GM19455 (cell line): ENCODE results near the gene SRSF10.
A peak's percentile ranks its signal among the peaks of the same experiment; 100 is the strongest.
"Not testable (repeated sequence)": the region's sequence is repeated elsewhere in the genome, so short reads cannot be mapped to it uniquely, and the experiment has no call there.

Experiments used
- ATAC-seq: cut with Tn5 transposase; IDR thresholded peaks from one replicate; pipeline ENCODE4 v1.9.1; 2021; ENCODE audit not compliant: unreplicated experiment

Gene SRSF10

GRCh38 chr1:23959461-23960290 is 20.5 kb downstream of the SRSF10 start, which contains the start of gene PNRC2:
Gene PNRC2, plus strand, starts transcription at chr1:23959828. Its CDS starts 1,630 bp downstream, at chr1:23961458.
- peak; percentile 72 for ATAC-seq

DNA sequence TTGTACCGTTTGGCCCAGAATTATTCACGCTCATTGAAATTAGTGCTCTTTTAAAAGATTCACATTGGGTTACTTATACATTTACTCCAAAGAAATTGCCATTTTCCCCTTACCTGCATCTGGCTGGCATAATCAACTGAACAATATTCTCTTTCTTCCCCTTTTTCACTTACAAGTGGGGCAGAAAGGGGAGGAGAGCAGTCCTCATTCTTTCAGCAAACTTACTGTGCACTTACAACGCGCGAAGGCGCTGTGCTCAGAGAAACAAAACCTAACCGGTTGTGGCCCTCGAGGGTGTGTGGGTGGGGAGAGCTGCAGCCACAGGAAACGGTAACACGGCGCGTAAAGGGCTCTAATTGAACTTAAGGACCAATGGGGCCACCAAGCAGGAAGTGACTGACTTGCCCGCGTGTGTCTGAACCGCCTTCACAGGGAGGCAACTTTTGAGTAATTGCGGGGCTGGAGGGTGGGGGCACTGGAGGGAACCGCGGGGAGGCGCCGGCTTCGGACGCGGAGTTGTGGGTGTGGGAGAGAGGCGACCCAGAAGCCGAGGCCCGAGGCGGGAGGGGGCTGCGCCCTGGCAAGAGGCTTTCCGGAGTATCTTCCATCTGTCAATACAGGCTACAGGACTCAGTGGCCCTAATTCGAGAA is 21.2 kb downstream of the SRSF10 start:
- peak; percentile 64 for ATAC-seq

DNA sequence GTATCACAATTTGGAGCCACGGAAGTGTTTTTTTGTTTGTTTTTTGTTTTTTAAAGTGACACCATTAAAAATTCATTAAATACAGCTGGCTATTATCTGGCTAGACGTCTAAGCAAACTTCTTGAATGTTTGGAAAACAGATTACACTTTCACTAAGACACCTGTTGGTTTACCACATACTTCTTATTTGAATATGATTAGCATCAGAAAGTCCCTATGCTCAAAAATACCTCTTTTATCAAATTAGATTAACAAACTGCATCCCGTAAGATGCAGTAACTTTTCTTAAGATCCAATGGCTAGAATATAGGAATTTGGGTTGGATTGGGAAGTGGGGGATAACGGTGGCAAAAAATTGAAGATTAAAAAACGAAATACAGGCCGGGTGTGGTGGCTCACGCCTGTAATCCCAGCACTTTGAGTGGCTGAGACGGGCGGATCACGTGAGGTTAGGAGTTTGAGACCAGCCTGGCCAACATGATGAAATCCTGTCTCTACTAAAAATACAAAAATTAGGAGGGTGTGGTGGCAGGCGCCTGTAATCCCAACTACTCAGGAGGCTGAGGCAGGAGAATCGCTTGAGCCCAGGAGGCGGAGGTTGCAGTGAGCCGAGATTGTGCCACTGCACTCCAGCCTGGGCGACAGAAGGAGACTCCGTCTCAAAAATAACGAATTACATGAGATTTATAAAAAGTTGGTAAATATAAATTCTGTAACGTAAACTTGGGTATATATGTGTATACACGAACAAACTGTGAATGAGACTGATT is 21.9 kb downstream of the SRSF10 start:
- not testable (repeated sequence) for ATAC-seq

DNA sequence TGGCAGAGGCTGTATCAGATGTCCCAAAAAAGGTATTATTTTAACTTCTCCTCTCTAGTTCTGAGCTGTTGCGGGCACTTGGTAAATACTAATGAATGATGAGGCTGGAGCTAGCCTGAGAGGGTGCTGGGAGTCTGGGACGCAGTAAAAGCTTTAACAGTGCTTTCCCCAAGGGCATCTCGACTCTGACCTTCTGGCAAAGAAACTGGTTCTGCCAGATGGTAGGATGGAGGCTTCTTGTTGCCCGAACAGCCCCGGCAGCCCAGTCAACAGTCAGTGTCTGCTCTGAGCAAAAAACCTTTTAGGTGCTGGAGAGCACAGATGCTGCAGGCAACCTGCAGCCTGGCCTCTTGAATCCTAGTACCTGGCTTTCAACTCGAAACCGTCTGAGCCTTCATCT is 23.0 kb downstream of the SRSF10 start:
- no peak for ATAC-seq

- no peak for ATAC-seq
Measured at GRCh38 chr1:23953020-23953419, 27.1 kb downstream of the SRSF10 start.

DNA sequence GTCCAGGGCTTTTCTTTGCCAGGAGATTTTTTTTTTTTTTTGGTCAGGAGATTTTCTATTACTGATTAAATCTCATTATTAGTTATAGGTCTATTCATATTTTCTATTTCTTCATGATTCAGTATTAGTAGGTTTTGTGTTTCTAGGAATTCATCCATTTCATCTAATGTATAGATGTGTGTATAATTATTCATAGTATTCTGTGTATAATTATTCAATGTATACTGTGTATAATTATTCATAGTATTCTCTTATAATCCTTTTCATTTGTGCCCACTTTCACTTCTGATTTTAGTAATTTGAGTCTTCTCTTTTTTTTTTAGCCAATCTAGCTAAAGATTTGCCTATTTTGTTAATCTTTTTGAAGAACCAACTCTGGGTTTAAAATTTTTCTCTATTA is 32.8 kb downstream of the SRSF10 start:
- no peak for ATAC-seq

- ATAC-seq: no peak
Measured at GRCh38 chr1:23936481-23937176, 43.5 kb downstream of the SRSF10 start.

GRCh38 chr1:23931491-23931880 is 48.6 kb downstream of the SRSF10 start:
- ATAC-seq: no peak

GRCh38 chr1:23930861-23931490 is 49.2 kb downstream of the SRSF10 start:
- ATAC-seq: no peak

- no peak for ATAC-seq
Measured at GRCh38 chr1:23930270-23930669, 49.9 kb downstream of the SRSF10 start.

- no peak for ATAC-seq
Measured at GRCh38 chr1:23928789-23929188, 51.3 kb downstream of the SRSF10 start.

DNA sequence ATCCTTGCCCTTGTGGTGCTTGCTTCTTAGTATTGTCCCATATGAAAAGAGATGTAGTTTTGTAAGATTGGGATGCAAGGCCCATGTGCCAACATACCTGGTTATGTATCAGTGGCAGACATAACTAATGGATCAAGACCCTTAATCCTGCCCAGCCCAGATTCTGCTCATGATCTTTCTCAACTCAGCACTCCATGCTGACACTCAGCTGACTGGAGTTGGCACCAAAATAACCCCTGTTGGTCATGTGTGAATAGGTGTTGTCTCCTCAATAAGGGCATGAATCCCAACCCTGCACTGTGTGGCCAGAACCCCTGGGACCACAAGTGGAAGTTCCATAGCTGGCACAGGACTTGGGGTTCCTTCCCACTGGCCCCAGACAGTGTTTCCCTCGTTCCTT is 53.0 kb downstream of the SRSF10 start:
- no peak for ATAC-seq

DNA sequence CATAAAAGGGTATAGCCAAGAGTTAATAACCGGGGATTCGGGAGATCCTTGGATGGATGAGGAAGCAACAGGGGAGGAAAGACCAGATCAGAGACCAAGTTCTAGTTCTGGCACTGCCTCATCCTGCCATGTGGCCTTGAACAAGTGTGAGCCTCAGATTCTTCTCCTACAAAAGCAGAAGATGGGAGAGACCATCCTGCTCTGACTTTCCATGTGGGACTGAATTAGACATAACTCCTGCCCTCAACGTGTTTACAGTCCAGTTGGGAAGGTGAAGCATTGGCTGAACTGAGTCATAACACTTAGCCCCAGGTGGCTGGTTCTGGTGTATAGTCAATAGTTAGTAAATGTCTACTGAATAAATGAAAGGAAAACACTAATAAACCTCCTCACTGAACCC is 54.8 kb downstream of the SRSF10 start:
- no peak for ATAC-seq

DNA sequence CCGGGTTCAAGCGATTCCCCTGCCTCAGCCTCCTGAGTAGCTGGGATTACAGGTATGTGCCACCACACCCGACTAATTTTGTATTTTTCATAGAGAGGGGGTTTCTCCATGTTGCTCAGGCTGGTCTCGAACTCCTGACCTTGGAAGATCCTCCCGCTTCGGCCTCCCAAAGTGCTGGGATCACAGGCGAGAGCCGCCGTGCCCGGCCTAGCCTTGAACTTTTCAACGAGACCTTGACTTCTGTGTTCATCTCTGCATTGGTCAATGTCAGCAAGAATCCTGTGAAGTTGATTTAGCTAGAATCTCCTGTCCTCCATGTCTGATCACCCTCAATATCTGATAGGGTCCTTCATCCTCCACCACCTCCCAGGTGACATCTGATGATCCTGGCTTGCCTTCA is 55.5 kb downstream of the SRSF10 start:
- no peak for ATAC-seq

DNA sequence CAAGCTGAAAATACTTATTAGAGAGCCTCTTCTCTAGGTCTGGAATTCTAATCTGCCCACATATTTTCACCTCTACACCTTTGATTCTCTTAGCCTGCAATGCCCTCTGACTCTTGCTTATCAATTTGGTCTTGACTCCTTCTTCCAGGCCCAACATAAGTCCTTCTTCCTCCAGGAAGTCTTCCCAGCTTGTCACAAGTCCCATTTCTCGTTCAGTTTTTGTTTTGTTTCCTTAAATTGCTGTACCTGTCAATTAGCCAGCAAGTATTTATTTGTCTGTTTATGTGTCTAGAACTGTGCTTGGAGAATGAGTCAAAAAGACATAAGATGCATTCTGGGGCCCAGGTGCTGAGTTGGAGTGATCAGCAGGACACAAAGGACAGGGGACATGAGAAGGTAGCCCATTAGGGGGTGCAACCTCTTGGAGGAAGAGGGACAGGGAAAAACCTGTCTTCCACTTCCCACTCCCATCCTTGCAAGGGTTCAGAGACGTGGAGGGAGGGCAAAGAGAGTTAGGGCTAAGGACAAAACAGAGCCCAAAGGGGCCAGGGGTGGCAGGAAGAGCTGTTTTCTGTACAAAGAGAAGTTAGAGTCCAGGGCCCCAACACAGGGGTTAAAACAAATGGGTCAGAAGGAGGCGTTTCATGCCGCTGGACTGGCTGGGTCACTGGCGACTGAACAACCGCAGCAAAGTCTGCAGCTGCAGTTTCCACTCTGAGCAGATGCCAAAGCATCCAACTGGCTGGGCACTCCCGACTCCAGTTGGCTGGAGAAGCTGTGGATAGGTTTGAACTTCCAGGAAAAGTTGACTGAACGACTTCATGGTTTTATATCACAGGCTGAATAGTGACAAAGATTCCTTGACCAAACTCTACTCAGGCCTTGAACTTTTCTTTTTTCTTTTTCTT is 56.3 kb downstream of the SRSF10 start:
- no peak for ATAC-seq

DNA sequence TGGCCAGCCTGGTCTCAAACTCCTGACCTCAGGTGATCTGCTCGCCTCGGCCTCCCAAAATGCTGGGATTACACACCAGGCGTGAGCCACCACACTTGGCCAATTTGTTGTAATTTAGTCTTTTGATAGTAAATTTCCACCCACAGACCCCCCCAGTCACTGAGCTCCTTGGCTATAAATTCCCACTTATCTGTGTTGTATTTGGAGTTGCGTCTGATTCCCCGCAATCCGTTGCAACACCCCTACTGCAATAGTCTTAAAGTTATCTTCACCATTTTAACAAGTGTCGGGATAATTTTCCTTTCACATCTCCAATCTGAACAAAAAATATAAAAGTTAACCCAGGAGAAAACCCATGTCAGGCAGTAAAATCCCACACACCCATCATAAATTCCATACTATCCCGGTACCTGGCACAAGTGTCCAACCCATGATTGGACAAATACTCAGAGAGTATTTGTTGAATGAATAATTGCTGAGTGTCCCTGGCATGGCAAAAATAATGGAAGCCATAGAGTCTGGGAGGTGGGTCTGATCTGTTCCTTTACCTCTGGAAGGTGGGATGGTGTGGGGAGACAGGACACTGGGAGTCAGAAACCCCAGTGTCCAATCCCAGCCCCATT is 57.7 kb downstream of the SRSF10 start:
- ATAC-seq: no peak

DNA sequence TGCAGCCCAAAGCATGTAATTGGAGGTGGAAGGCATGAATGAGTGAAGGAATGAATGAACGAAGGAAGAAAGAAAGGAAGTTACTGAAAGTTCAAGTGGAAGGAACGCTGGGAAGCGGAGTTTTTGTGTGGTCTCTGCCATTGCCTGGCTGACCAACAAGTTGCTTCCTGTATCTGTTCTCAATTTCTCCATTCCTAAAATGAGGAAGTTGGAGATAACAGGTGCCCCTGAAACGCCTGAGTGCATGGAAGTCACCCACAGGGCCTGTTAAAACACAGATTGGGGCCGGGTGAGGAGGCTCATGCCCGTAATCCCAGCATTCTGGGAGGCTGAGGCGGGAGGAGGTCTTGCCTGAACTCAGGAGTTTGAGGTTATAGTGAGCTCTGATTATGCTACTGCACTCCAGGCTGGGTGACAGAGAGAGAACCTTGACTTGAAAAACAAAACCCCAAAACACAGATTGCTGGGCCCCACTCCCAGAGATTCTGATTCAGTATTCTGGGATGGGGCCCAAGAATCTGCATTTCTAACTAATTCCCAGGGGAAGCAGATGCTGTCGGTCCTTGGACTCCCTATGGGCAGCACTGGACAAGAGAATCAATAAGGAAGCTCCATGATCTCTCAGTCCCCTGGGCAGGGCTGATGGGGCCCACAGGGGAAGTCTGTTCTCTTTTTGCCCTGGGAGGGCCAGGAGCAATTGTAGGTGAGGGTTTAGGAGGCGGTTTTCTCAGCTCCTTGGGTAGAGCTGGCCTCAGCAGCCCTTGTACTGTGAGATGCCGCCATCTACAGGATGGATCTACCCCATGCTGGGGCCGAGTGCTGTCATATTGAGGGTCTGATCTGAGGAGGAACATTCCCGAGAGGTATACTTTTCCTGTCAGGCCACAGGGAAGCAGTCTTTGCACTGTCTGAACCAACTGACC is 63.7 kb downstream of the SRSF10 start:
- no peak for ATAC-seq

DNA sequence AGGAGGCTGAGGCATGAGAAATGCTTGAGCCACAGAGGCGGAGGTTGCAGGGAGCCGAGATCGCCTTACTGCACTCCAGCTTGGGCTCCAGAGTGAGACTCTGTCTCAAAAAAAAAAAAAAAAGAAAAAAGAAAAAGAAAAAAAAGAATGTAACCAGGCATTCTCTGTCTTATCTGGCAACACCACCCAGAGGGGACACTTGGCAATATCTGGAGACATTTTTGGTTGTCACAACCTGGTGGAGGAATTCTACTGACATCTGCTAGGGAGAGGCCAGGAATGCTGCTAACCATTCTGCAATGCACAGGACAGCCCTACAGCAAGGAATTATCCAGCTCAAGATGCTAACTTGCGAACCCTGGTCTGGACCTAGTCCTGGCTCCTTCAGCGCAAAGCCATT is 64.7 kb downstream of the SRSF10 start:
- no peak for ATAC-seq
